HepG2 (cell line): Measurements from ENCODE around the gene ELP1. TPM values are rescaled to one million over a fixed set of nuclear protein-coding genes. Genes with fewer than 3 reads are reported as not detected.

Experiments
- ADNP ChIP-seq: sonication (generic); formaldehyde crosslinking; IDR thresholded peaks from 2 replicates; pipeline ENCODE4 v1.4.0; 2020; ENCODE audit warnings: missing genetic modification reagents
- ARNT ChIP-seq: fragments of 450-650 bp; IDR thresholded peaks from 2 replicates; pipeline ENCODE4 v1.6.1; 2017
- CHD2 ChIP-seq: IDR thresholded peaks from 2 replicates; pipeline ENCODE4 v1.6.1; 2011; ENCODE audit warnings: low read depth, low read length, improper control_type of control experiment
- KAT7 ChIP-seq: IDR thresholded peaks from 2 replicates; pipeline ENCODE4 v1.6.1; 2018; ENCODE audit warnings: borderline replicate concordance, missing compliant biosample characterization
- NR0B2 ChIP-seq: sonication (generic); formaldehyde crosslinking; IDR thresholded peaks from 2 replicates; pipeline ENCODE4 v1.4.0; 2020; ENCODE audit warnings: mild to moderate bottlenecking, missing genetic modification reagents
- REL ChIP-seq: sonication (generic); formaldehyde crosslinking; conservative IDR thresholded peaks from 2 replicates; pipeline ENCODE4 v1.8.0; 2022; ENCODE audit warnings: mild to moderate bottlenecking, missing genetic modification reagents, moderate library complexity
- SKIL ChIP-seq: sonication (generic); formaldehyde crosslinking; IDR thresholded peaks from 2 replicates; pipeline ENCODE4 v1.8.0; 2022; ENCODE audit warnings: missing genetic modification reagents, mild to moderate bottlenecking, moderate library complexity, borderline replicate concordance
- SMC3 ChIP-seq: IDR thresholded peaks from 2 replicates; pipeline ENCODE4 v1.6.1; 2011; ENCODE audit warnings: low read length, improper control_type of control experiment
- TBP ChIP-seq: sonication (generic); formaldehyde crosslinking; IDR thresholded peaks from 2 replicates; pipeline ENCODE4 v1.5.0; 2020; ENCODE audit warnings: missing genetic modification reagents
- YY1 ChIP-seq: IDR thresholded peaks from 2 replicates; pipeline ENCODE4 v1.6.1; 2011; ENCODE audit warnings: low read length, low read depth, moderate library complexity, mild to moderate bottlenecking; ENCODE audit not compliant: insufficient read depth, insufficient replicate concordance
- ZFP41 ChIP-seq: sonication (generic); formaldehyde crosslinking; IDR thresholded peaks from 2 replicates; pipeline ENCODE4 v1.4.0; 2020; ENCODE audit warnings: mild to moderate bottlenecking, missing genetic modification reagents, borderline replicate concordance
- ZNF441 ChIP-seq: sonication (generic); formaldehyde crosslinking; IDR thresholded peaks from 2 replicates; pipeline ENCODE4 v1.7.0; 2021; ENCODE audit warnings: missing genetic modification reagents, borderline replicate concordance
- ZNF572 ChIP-seq: sonication (generic); formaldehyde crosslinking; IDR thresholded peaks from 2 replicates; pipeline ENCODE4 v1.5.1; 2020; ENCODE audit warnings: mild to moderate bottlenecking, missing genetic modification reagents
- ZNF800 ChIP-seq: sonication (generic); formaldehyde crosslinking; IDR thresholded peaks from 2 replicates; pipeline ENCODE4 v1.4.0; 2020; ENCODE audit warnings: missing genetic modification reagents
- polyA plus RNA-seq, 8 experiments: library from polyadenylated mRNA; depleted of rRNA in 3 of 8; stranded (reverse) in 7 of 8; unstranded in 1 of 8; fragments of >200 nt; fragmentation: Illumina TruSeq in 4 of 8; extraction: Trizol in 4 of 8; gene quantifications; 2 replicates each; pipeline versions ENCODE4 v1.2.1 to v1.2.3, GENCODE V29; 2011 to 2016; ENCODE audit warnings: low read depth in 4 of 8, missing spikeins in 1 of 8, mixed read lengths in 1 of 8; ENCODE audit not compliant: insufficient read depth in 1 of 8
- total RNA-seq, 5 experiments: library from RNA; depleted of rRNA; stranded (reverse); fragments of >200 nt; fragmentation: Illumina TruSeq; extraction: Trizol; gene quantifications; 2 replicates each; pipeline ENCODE4 v1.2.3, GENCODE V29; 2016; ENCODE audit warnings: low read depth in 1 of 5
- TF ChIP-seq, protein P1 (sequence below): sonication (generic); formaldehyde crosslinking; IDR thresholded peaks from 2 replicates; pipeline ENCODE4 v1.5.0; 2020; ENCODE audit warnings: mild to moderate bottlenecking, missing genetic modification reagents

The ELP1 gene
- total and polyA plus RNA-seq, 2 of the 13 experiments (the other 11 are each of a cell fraction or from before 2014, with no cell fraction given), result 157 to 275 TPM

GRCh38 chr9:108933718-108934322 lies at the start of gene ELP1 (continued):
- peak; percentile 69 for TF ChIP-seq YY1
- no peak for TF ChIP-seq ZFP41
- no peak for TF ChIP-seq ADNP (CRISPR knock-in tag)
- TF ChIP-seq CHD2, result no peak
- TF ChIP-seq SKIL (CRISPR knock-in tag), result no peak
- peak; percentile 66; the same call in 1 of the 2 replicates for TF ChIP-seq KAT7 (CRISPR knock-in tag)
- no peak for TF ChIP-seq ARNT
- TF ChIP-seq, protein P1, sequence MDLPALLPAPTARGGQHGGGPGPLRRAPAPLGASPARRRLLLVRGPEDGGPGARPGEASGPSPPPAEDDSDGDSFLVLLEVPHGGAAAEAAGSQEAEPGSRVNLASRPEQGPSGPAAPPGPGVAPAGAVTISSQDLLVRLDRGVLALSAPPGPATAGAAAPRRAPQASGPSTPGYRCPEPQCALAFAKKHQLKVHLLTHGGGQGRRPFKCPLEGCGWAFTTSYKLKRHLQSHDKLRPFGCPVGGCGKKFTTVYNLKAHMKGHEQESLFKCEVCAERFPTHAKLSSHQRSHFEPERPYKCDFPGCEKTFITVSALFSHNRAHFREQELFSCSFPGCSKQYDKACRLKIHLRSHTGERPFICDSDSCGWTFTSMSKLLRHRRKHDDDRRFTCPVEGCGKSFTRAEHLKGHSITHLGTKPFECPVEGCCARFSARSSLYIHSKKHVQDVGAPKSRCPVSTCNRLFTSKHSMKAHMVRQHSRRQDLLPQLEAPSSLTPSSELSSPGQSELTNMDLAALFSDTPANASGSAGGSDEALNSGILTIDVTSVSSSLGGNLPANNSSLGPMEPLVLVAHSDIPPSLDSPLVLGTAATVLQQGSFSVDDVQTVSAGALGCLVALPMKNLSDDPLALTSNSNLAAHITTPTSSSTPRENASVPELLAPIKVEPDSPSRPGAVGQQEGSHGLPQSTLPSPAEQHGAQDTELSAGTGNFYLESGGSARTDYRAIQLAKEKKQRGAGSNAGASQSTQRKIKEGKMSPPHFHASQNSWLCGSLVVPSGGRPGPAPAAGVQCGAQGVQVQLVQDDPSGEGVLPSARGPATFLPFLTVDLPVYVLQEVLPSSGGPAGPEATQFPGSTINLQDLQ (CRISPR knock-in tag), result no peak; the same call in 1 of the 2 replicates
- TF ChIP-seq ZNF800, result peak; percentile 94; the same call in 1 of the 2 replicates
- TF ChIP-seq ZNF572 (CRISPR knock-in tag), result no peak
- peak; percentile 74; the same call in 1 of the 2 replicates for TF ChIP-seq REL (CRISPR knock-in tag)
- TF ChIP-seq SMC3, result peak; percentile 9; the same call in 1 of the 2 replicates
- TF ChIP-seq ZNF441 (CRISPR knock-in tag), result no peak
- no peak for TF ChIP-seq TBP (CRISPR knock-in tag)
- TF ChIP-seq NR0B2 (CRISPR knock-in tag), result no peak
